HepG2 (cell line): ENCODE data around the gene FNDC3A. TPM values are rescaled to one million over a fixed set of nuclear protein-coding genes. Genes with fewer than 3 reads are reported as not detected.

Experiments used
- ATAC-seq: fragments of 200-7000 bp; cut with Tn5 transposase; 3 replicates; pipeline ENCODE4 v1.9.1; 2020; ENCODE audit warnings: mild to moderate bottlenecking, moderate library complexity
- BruUV-seq: library from RNA; stranded (reverse); fragments of 400-500 nt; replicated peaks from 2 replicates; lab custom pipeline; 2021; lab: Mats Ljungman, UMichigan
- CTCF ChIA-PET: fragments of 300-600 bp; formaldehyde crosslinking; extraction: SDS; loops from one replicate; lab custom pipeline; 2021; ENCODE audit warnings: low total read pairs, inconsistent platforms, low intra/inter-chr PET ratio; lab: Yijun Ruan, JAX
- POLR2A ChIA-PET: fragments of 350-600 bp; sonication (Branson Sonifier 250); formaldehyde crosslinking; loops from one replicate; lab custom pipeline; 2020; ENCODE audit warnings: antibody characterized with exemption, inconsistent platforms; lab: Yijun Ruan, JAX
- DNase-seq: peaks from one replicate; pipeline ENCODE4 v3.0.0-alpha.2; 2015; ENCODE audit warnings: low spot score
- FAIRE-seq: peaks from 3 replicates; lab custom pipeline; 2011; peaks lifted over from hg19 to GRCh38; lab: Jason Lieb, UNC
- H2AFZ ChIP-seq: one replicate; pipeline ENCODE4 v1.6.1; 2011; ENCODE audit warnings: low read length, inconsistent platforms
- H3K27ac ChIP-seq: fragments of 300-600 bp; 3 replicates; pipeline ENCODE4 v1.8.0; 2011; ENCODE audit warnings: mixed run types, mild to moderate bottlenecking, mixed read lengths, low read length, inconsistent platforms; ENCODE audit not compliant: insufficient read depth; ENCODE audit errors: extremely low read length
- H3K27me3 ChIP-seq, 2 experiments: fragments of 200-600 bp in 1 of 2; 2 replicates in 1 of 2; 3 replicates in 1 of 2; pipeline versions ENCODE4 v1.6.0 to v1.8.0; 2011; ENCODE audit warnings: low read length in 2 of 2, mild to moderate bottlenecking in 2 of 2, moderate library complexity in 2 of 2, inconsistent platforms in 1 of 2; ENCODE audit not compliant: insufficient read depth in 2 of 2, control insufficient read depth in 1 of 2
- H3K36me3 ChIP-seq, 2 experiments: fragments of 200-600 bp in 1 of 2; replicated peaks in 1 of 2; 2 replicates in 1 of 2; 3 replicates in 1 of 2; pipeline versions ENCODE4 v1.5.1 to v1.8.0; 2011; ENCODE audit warnings: low read length in 2 of 2, inconsistent platforms in 1 of 2; ENCODE audit not compliant: insufficient read depth in 2 of 2, control insufficient read depth in 1 of 2
- H3K4me1 ChIP-seq: 2 replicates; pipeline ENCODE4 v1.5.1; 2012; ENCODE audit warnings: low read length, inconsistent platforms; ENCODE audit not compliant: insufficient read depth
- H3K4me2 ChIP-seq: 2 replicates; pipeline ENCODE4 v1.6.0; 2011; ENCODE audit warnings: low read depth, low read length, inconsistent platforms
- H3K4me3 ChIP-seq, 3 experiments: fragments of 200-600 bp in 1 of 3; sonication (generic), shearing (Covaris generic) in 1 of 3; replicated peaks in 1 of 3; 2 replicates each; pipeline ENCODE4 v1.5.1; 2011 to 2016; ENCODE audit warnings: low read length in 3 of 3, inconsistent platforms in 2 of 3, low read depth in 2 of 3, mild to moderate bottlenecking in 2 of 3, control low read depth in 1 of 3, mixed read lengths in 1 of 3; ENCODE audit not compliant: insufficient read depth in 1 of 3
- H3K79me2 ChIP-seq: one replicate; pipeline ENCODE4 v1.6.1; 2011; ENCODE audit warnings: low read length, inconsistent platforms; ENCODE audit not compliant: insufficient read depth
- H3K9ac ChIP-seq: 2 replicates; pipeline ENCODE4 v1.6.0; 2011; ENCODE audit warnings: mild to moderate bottlenecking, low read depth, low read length, inconsistent platforms; ENCODE audit not compliant: insufficient read depth
- H3K9me3 ChIP-seq: 2 replicates; pipeline ENCODE4 v1.5.1; 2012; ENCODE audit warnings: mild to moderate bottlenecking, low read length
- H4K20me1 ChIP-seq: 2 replicates; pipeline ENCODE4 v1.6.0; 2011; ENCODE audit warnings: inconsistent platforms, mild to moderate bottlenecking, low read length, moderate library complexity; ENCODE audit not compliant: insufficient read depth
- AGO2 ChIP-seq: fragments of 200-400 bp; formaldehyde crosslinking; optimal IDR thresholded peaks from 2 replicates; pipeline ENCODE3; 2017; ENCODE audit warnings: mild to moderate bottlenecking, low read depth, low read length, moderate library complexity
- CBFB ChIP-seq: sonication (generic); formaldehyde crosslinking; IDR thresholded peaks from 2 replicates; pipeline ENCODE4 v1.4.0; 2020; ENCODE audit warnings: missing genetic modification reagents
- CTCF ChIP-seq: sonication (generic); formaldehyde crosslinking; IDR thresholded peaks from 2 replicates; pipeline ENCODE4 v1.5.0; 2020; ENCODE audit warnings: mild to moderate bottlenecking, missing genetic modification reagents, moderate library complexity
- ETS1 ChIP-seq: sonication (generic); formaldehyde crosslinking; IDR thresholded peaks from 2 replicates; pipeline ENCODE4 v1.4.0; 2020; ENCODE audit warnings: missing genetic modification reagents
- GPBP1L1 ChIP-seq: sonication (generic); formaldehyde crosslinking; IDR thresholded peaks from 2 replicates; pipeline ENCODE4 v1.5.0; 2020; ENCODE audit warnings: mild to moderate bottlenecking, missing genetic modification reagents
- IKZF4 ChIP-seq: sonication (generic); formaldehyde crosslinking; IDR thresholded peaks from 2 replicates; pipeline ENCODE4 v1.5.1; 2020; ENCODE audit warnings: borderline replicate concordance, mild to moderate bottlenecking, low read depth, missing genetic modification reagents; ENCODE audit errors: not compliant biosample characterization
- NRL ChIP-seq: sonication (generic); formaldehyde crosslinking; IDR thresholded peaks from 2 replicates; pipeline ENCODE4 v1.5.0; 2020; ENCODE audit warnings: missing genetic modification reagents, mild to moderate bottlenecking, moderate library complexity, borderline replicate concordance
- PRPF4 ChIP-seq: fragments of 200-400 bp; formaldehyde crosslinking; IDR thresholded peaks from 2 replicates; pipeline ENCODE4 v1.6.1; 2016; ENCODE audit warnings: low read length, low read depth; ENCODE audit not compliant: poor library complexity, severe bottlenecking
- TOE1 ChIP-seq: sonication (generic); formaldehyde crosslinking; IDR thresholded peaks from 2 replicates; pipeline ENCODE4 v1.4.0; 2020; ENCODE audit warnings: mild to moderate bottlenecking, missing genetic modification reagents
- ZBED4 ChIP-seq: sonication (generic); formaldehyde crosslinking; IDR thresholded peaks from 2 replicates; pipeline ENCODE4 v1.4.0; 2020; ENCODE audit warnings: missing genetic modification reagents, borderline replicate concordance
- ZNF446 ChIP-seq: sonication (generic); formaldehyde crosslinking; IDR thresholded peaks from 2 replicates; pipeline ENCODE4 v1.5.0; 2020; ENCODE audit warnings: mild to moderate bottlenecking, missing genetic modification reagents
- ZNF496 ChIP-seq: sonication (generic); formaldehyde crosslinking; IDR thresholded peaks from 2 replicates; pipeline ENCODE4 v1.8.1; 2023; ENCODE audit warnings: mild to moderate bottlenecking, moderate library complexity, missing genetic modification reagents; ENCODE audit not compliant: insufficient replicate concordance
- ZNF563 ChIP-seq: sonication (generic); formaldehyde crosslinking; IDR thresholded peaks from 2 replicates; pipeline ENCODE4 v1.8.0; 2022; ENCODE audit warnings: mild to moderate bottlenecking, moderate library complexity, missing genetic modification reagents
- ZNF768 ChIP-seq: sonication (generic); formaldehyde crosslinking; IDR thresholded peaks from 2 replicates; pipeline ENCODE4 v1.4.0; 2020; ENCODE audit warnings: missing genetic modification reagents
- WGBS: methylation state at CpG from one replicate; pipeline ENCODE4 v1.1.6; 2017; ENCODE audit warnings: low lambda C conversion rate; 5-methylcytosine and 5-hydroxymethylcytosine counted together
- in situ Hi-C: cut with HindIII; loops from 2 replicates; pipeline ENCODE4 v1.10.0; 2017; ENCODE audit warnings: low pct_unique_long_range_greater_than_20kb; ENCODE audit not compliant: extremely low pct_ligation_motif_present
- intact Hi-C: fragments of 100-400 bp; cut with micrococcal nuclease; formaldehyde crosslinking; loops from one replicate; pipeline ENCODE4 v1.10.0; 2022; ENCODE audit not compliant: unreplicated experiment
- polyA plus RNA-seq, 8 experiments: library from polyadenylated mRNA; depleted of rRNA in 3 of 8; stranded (reverse) in 7 of 8; unstranded in 1 of 8; fragments of >200 nt; fragmentation: Illumina TruSeq in 4 of 8; extraction: Trizol in 4 of 8; gene quantifications; 2 replicates each; pipeline versions ENCODE4 v1.2.1 to v1.2.3, GENCODE V29; 2011 to 2016; ENCODE audit warnings: low read depth in 4 of 8, missing spikeins in 1 of 8, mixed read lengths in 1 of 8; ENCODE audit not compliant: insufficient read depth in 1 of 8
- total RNA-seq, 5 experiments: library from RNA; depleted of rRNA; stranded (reverse); fragments of >200 nt; fragmentation: Illumina TruSeq; extraction: Trizol; gene quantifications; 2 replicates each; pipeline ENCODE4 v1.2.3, GENCODE V29; 2016; ENCODE audit warnings: low read depth in 1 of 5

Gene FNDC3A
- total and polyA plus RNA-seq, 2 of the 13 experiments (the other 11 are each of a cell fraction or from before 2014, with no cell fraction given) = 36.7 to 39.3 TPM

- Histone ChIP-seq H3K9me3 (no peaks in the 10 kb centered on the region), H3K4me1 (no peaks in the 10 kb centered on the region), H3K4me2 (no peak overlapping the region), H3K4me3 (no peak overlapping the region), H3K9ac (no peak overlapping the region), H2AFZ (no peak overlapping the region), H3K27me3 (no peaks in the 10 kb centered on the region), H3K36me3 (no peaks in the 10 kb centered on the region), H3K79me2 (no peaks in the 10 kb centered on the region), H3K27ac (no peak overlapping the region), H4K20me1 (no peaks in the 10 kb centered on the region)
- in situ Hi-C loops (no loop called here), intact Hi-C loops (no loop called here)
- TF ChIP-seq GPBP1L1 (no peak), ZNF768 (no peak), IKZF4 (CRISPR knock-in tag) (no peak), ZNF563 (CRISPR knock-in tag) (no peak), ZNF446 (CRISPR knock-in tag) (no peak), ZNF496 (CRISPR knock-in tag) (no peak), AGO2 (no peak), ZBED4 (CRISPR knock-in tag) (no peak), PRPF4 (no peak), CBFB (CRISPR knock-in tag) (no peak), TOE1 (CRISPR knock-in tag) (no peak), ETS1 (CRISPR knock-in tag) (no peak), NRL (CRISPR knock-in tag) (no peak), CTCF (no peak)
- FAIRE-seq (no peak), DNase-seq (no peak), ATAC-seq (no peak)
- WGBS = 71% methylated on average over 7 of the region's 7 CpGs
- ChIA-PET POLR2A (no interaction called here), CTCF (no interaction called here)
- no TSS peak for BruUV-seq
These were observed 265.6 kb downstream of the FNDC3A start for GRCh38 chr13:49241296-49241695.
